Measurements from ENCODE around the gene GNG4.
"Not testable (repeated sequence)": the region's sequence is repeated elsewhere in the genome, so short reads cannot be mapped to it uniquely, and the experiment has no call there.

Gene GNG4

DNA sequence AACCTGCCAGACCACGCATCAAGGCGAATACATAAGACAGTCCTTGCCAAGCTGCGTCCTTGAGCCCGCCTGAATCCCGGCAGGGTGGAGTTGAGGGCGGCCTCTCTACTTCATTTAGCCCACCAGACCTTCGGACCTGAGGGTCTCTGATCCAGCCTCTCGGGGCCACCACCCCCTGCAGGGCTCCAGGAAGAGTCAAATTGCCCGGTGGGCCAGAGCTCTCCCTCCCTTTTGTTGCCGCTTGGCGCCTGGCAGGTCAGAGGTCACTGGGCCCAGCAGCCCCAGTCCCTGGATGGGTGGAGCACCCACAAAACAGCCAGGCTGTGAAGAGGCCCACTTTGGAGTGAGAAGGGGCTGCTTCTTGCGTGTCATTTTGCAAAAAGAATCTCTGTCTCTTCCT lies 9.0 kb downstream of the GNG4 start:
- peaks cover 3 to 8% of the 10 kb centered on the region in 2 donors for H3K4me1 ChIP-seq (ENCODE audit: control insufficient read depth in 2 of 2, insufficient read depth in 2 of 2, low read length in 2 of 2)
- H3K9ac ChIP-seq (ENCODE audit: low read depth in 1 of 2, low read length in 2 of 2): no peak overlapping the region
- H3K27me3 ChIP-seq (ENCODE audit: control insufficient read depth in 2 of 2, insufficient read depth in 2 of 2, low read length in 2 of 2): no peaks in the 10 kb centered on the region
- no peaks in the 10 kb centered on the region for H3K36me3 ChIP-seq (ENCODE audit: control insufficient read depth in 2 of 2, insufficient read depth in 2 of 2, low read length in 2 of 2)
- no peaks in the 10 kb centered on the region for H3K9me3 ChIP-seq (ENCODE audit: control insufficient read depth in 2 of 2, low read length in 2 of 2)
- no peak overlapping the region for H3K4me3 ChIP-seq (ENCODE audit: low read length in 2 of 2)
- no peak overlapping the region for H3K27ac ChIP-seq (ENCODE audit: low read depth in 2 of 2, low read length in 2 of 2)

DNA sequence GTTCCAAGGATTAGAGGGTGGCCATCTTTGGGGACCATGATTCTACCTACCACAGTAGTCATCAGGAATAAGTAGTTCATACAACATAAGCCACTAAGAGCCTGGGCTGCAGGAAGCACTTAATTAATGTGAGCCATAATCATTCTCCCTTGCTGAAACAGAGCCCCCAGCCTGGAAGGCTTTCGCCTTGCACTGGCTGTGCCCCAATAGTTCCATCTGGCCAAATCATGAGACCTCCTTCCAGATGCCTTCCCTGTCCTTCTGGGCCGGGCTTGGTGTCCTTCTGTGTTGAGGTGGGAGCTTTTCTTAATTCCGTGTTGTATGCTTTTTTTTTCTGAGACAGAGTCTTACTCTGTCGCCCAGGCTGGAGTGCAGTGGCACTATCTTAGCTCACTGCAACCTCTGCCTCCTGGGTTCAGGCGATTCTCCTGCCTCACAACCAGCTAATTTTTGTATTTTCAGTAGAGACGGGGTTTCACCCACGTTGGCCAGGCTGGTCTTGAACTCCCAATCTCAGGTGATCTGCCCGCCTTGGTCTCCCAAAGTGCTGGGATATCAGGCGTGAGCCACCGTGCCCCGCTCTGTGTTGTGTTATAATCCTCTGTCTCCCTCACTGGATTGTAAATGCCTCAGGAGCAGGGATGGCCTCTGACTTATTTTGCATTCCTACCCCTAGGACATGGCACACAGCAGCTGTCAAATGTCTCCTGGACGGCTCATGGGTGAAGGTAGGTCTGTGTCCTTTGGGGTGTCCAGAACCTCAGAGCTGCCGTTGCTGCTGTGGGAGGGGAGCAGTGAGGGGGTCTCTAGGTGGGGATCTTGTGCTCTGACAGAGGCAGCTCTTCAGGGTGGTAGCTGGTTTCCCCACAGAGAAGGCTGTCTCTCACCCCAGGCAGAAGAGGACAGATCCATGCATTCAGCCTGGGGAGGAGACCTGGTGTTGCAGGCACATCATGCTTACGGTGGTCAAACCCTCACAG lies 10.1 kb downstream of the GNG4 start:
- Histone ChIP-seq H3K27ac (ENCODE audit: low read depth in 2 of 2, low read length in 2 of 2) (no peak overlapping the region), H3K9me3 (ENCODE audit: control insufficient read depth in 2 of 2, low read length in 2 of 2) (no peaks in the 10 kb centered on the region), H3K4me1 (ENCODE audit: control insufficient read depth in 2 of 2, insufficient read depth in 2 of 2, low read length in 2 of 2) (peaks cover 3 to 10% of the 10 kb centered on the region in 2 donors), H3K9ac (ENCODE audit: low read depth in 1 of 2, low read length in 2 of 2) (no peak overlapping the region), H3K36me3 (ENCODE audit: control insufficient read depth in 2 of 2, insufficient read depth in 2 of 2, low read length in 2 of 2) (no peaks in the 10 kb centered on the region), H3K27me3 (ENCODE audit: control insufficient read depth in 2 of 2, insufficient read depth in 2 of 2, low read length in 2 of 2) (no peaks in the 10 kb centered on the region), H3K4me3 (ENCODE audit: low read length in 2 of 2) (no peak overlapping the region)

DNA sequence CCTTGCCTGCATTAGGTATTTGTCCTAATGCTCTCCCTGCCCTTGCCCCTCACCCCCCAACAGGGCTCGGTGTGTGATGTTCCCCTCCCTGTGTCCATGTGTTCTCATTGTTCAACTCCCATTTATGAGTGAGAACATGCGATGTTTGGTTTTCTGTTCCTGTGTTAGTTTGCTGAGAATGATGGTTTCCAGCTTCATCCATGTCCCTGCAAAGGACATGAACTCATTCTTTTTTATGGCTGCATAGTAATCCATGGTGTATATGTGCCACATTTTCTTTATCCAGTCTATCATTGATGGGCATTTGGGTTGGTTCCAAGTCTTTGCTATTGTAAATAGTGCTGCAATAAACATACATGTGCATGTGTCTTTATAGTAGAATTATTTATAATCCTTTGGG lies 11.0 kb downstream of the GNG4 start:
- H3K4me1 ChIP-seq (ENCODE audit: control insufficient read depth in 2 of 2, insufficient read depth in 2 of 2, low read length in 2 of 2); H3K27me3 ChIP-seq (ENCODE audit: control insufficient read depth in 2 of 2, insufficient read depth in 2 of 2, low read length in 2 of 2); H3K9me3 ChIP-seq (ENCODE audit: control insufficient read depth in 2 of 2, low read length in 2 of 2); H3K36me3 ChIP-seq (ENCODE audit: control insufficient read depth in 2 of 2, insufficient read depth in 2 of 2, low read length in 2 of 2); H3K4me3 ChIP-seq (ENCODE audit: low read length in 2 of 2); H3K27ac ChIP-seq (ENCODE audit: low read depth in 2 of 2, low read length in 2 of 2); H3K9ac ChIP-seq (ENCODE audit: low read depth in 1 of 2, low read length in 2 of 2): not testable (repeated sequence)

DNA sequence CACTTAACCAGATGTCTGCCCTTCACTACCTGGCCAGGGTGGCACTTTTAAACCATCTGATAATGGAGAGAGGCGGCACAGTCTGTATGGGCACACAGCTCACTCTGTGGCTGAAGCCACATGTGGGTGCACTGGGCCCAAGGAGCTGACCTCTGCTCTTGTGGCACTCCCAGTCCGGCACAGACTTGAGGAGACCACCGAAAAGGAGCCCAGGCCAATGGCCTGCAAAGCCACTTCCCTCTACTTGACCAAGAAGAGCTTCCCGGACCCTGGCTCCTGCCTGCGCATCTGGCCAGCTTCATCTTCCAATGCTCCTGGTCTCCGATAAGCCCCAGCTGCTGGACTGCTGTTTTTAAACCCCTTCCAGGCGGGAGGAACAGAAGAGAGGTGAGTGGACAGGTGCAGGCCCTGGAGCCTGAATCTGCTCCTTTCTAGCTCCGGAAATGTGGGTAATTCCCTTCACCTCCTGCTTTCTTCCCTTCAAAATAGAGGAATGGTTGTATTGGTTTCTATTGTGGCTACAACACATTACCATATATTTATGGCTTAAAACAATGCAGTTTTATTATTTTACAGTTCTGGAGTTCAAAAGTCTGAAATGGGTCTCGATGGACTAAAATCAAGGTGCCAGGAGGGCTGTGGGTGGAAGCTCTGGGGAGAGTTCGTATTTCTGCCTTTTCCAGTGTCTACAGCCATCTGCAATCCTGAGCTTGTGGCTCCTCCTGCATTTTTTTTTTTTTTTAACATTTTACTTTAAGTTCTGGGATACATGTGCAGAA lies 11.6 kb downstream of the GNG4 start:
- Histone ChIP-seq H3K27ac (ENCODE audit: low read depth in 2 of 2, low read length in 2 of 2) (no peak overlapping the region), H3K27me3 (ENCODE audit: control insufficient read depth in 2 of 2, insufficient read depth in 2 of 2, low read length in 2 of 2) (no peaks in the 10 kb centered on the region), H3K9me3 (ENCODE audit: control insufficient read depth in 2 of 2, low read length in 2 of 2) (no peaks in the 10 kb centered on the region), H3K4me1 (ENCODE audit: control insufficient read depth in 2 of 2, insufficient read depth in 2 of 2, low read length in 2 of 2) (peaks cover 3 to 10% of the 10 kb centered on the region in 2 donors), H3K36me3 (ENCODE audit: control insufficient read depth in 2 of 2, insufficient read depth in 2 of 2, low read length in 2 of 2) (no peaks in the 10 kb centered on the region), H3K4me3 (ENCODE audit: low read length in 2 of 2) (no peak overlapping the region), H3K9ac (ENCODE audit: low read depth in 1 of 2, low read length in 2 of 2) (no peak overlapping the region)

- Histone ChIP-seq H3K27me3 (ENCODE audit: control insufficient read depth in 2 of 2, insufficient read depth in 2 of 2, low read length in 2 of 2) (no peaks in the 10 kb centered on the region), H3K4me1 (ENCODE audit: control insufficient read depth in 2 of 2, insufficient read depth in 2 of 2, low read length in 2 of 2) (peaks cover 3 to 10% of the 10 kb centered on the region in 2 donors), H3K9me3 (ENCODE audit: control insufficient read depth in 2 of 2, low read length in 2 of 2) (no peaks in the 10 kb centered on the region), H3K27ac (ENCODE audit: low read depth in 2 of 2, low read length in 2 of 2) (peak overlapping the region in 1 of 2 donors; percentile 20), H3K9ac (ENCODE audit: low read depth in 1 of 2, low read length in 2 of 2) (no peak overlapping the region), H3K4me3 (ENCODE audit: low read length in 2 of 2) (no peak overlapping the region), H3K36me3 (ENCODE audit: control insufficient read depth in 2 of 2, insufficient read depth in 2 of 2, low read length in 2 of 2) (no peaks in the 10 kb centered on the region)
Observed at GRCh38 chr1:235635938-235636662, 13.5 kb downstream of the GNG4 start.

DNA sequence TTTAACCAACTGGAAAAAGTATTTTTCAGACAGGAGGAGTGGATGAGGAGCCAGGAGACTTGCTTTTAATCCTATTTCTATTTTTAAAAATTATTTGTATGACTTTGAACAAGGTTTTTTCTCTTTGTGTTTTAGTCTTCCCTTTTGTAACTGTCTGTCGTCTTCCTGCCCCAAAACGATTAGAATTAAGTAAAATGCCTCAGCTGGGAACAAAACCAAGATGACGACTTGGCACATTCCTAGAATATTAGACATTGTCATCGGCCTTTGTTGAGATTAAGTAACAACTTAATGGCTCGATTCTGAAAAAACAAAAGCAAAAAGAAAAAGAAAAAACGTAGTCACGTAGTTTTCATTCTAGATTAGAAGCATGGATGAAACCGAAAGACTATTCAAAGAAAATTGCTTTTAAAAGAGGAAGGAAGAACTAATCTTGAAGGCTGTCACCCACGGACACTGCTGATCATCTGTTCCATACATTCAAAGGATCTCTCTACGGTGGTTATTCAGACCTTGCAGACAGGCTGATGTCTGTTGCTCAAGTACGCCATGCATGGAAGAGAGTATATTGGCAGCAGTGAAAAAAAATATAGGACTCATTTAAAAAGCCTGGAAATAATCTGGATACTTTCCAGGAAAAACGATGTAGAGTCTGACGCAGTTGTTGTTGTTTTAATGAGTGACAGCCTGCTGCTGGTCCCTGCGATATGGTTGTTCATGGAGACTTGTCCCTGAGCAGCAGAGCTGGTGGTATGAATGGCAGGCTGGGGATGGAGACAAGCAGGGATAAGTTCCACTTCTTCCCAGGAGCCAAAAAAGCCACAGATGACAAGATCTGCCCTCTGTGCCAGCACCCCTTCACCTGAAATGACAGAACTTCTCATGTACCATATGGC lies 16.8 kb downstream of the GNG4 start:
- no peak overlapping the region for H3K27ac ChIP-seq (ENCODE audit: low read depth in 2 of 2, low read length in 2 of 2)

DNA sequence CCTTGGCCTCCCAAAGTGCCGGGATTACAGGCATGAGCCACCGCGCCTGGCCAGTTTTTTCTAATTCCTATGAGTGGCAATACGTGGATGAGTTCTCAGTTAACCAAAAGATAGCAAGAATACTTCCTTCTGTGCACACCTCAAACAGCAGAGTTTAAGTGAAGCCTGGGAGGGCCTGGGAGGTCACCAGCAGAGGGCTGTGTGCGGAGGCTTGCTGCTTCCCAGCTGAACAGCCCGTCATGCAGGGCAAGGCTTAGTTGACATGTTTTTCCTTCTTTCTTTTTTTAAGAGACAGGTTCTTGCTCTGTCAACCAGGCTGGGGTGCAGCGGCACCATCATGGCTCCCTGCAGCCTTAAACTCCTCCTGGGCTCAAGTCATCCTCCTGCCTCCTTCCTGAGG lies 17.8 kb downstream of the GNG4 start:
- H3K27me3 ChIP-seq (ENCODE audit: control insufficient read depth in 2 of 2, insufficient read depth in 2 of 2, low read length in 2 of 2): no peaks in the 10 kb centered on the region
- no peaks in the 10 kb centered on the region for H3K36me3 ChIP-seq (ENCODE audit: control insufficient read depth in 2 of 2, insufficient read depth in 2 of 2, low read length in 2 of 2)
- no peak overlapping the region for H3K4me3 ChIP-seq (ENCODE audit: low read length in 2 of 2)
- peaks cover 3 to 10% of the 10 kb centered on the region in 2 donors for H3K4me1 ChIP-seq (ENCODE audit: control insufficient read depth in 2 of 2, insufficient read depth in 2 of 2, low read length in 2 of 2)
- no peak overlapping the region for H3K27ac ChIP-seq (ENCODE audit: low read depth in 2 of 2, low read length in 2 of 2)
- H3K9ac ChIP-seq (ENCODE audit: low read depth in 1 of 2, low read length in 2 of 2): no peak overlapping the region
- H3K9me3 ChIP-seq (ENCODE audit: control insufficient read depth in 2 of 2, low read length in 2 of 2): no peaks in the 10 kb centered on the region

More for the DNA sequence above, 16.8 kb downstream of the GNG4 start:
- H3K9me3 ChIP-seq (ENCODE audit: control insufficient read depth in 2 of 2, low read length in 2 of 2): no peaks in the 10 kb centered on the region
- H3K27me3 ChIP-seq (ENCODE audit: control insufficient read depth in 2 of 2, insufficient read depth in 2 of 2, low read length in 2 of 2): no peaks in the 10 kb centered on the region
- H3K9ac ChIP-seq (ENCODE audit: low read depth in 1 of 2, low read length in 2 of 2): no peak overlapping the region
- peaks cover 3 to 10% of the 10 kb centered on the region in 2 donors for H3K4me1 ChIP-seq (ENCODE audit: control insufficient read depth in 2 of 2, insufficient read depth in 2 of 2, low read length in 2 of 2)
- peak overlapping the region; percentile 27 to 56 for H3K4me3 ChIP-seq (ENCODE audit: low read length in 2 of 2)
- H3K36me3 ChIP-seq (ENCODE audit: control insufficient read depth in 2 of 2, insufficient read depth in 2 of 2, low read length in 2 of 2): no peaks in the 10 kb centered on the region

DNA sequence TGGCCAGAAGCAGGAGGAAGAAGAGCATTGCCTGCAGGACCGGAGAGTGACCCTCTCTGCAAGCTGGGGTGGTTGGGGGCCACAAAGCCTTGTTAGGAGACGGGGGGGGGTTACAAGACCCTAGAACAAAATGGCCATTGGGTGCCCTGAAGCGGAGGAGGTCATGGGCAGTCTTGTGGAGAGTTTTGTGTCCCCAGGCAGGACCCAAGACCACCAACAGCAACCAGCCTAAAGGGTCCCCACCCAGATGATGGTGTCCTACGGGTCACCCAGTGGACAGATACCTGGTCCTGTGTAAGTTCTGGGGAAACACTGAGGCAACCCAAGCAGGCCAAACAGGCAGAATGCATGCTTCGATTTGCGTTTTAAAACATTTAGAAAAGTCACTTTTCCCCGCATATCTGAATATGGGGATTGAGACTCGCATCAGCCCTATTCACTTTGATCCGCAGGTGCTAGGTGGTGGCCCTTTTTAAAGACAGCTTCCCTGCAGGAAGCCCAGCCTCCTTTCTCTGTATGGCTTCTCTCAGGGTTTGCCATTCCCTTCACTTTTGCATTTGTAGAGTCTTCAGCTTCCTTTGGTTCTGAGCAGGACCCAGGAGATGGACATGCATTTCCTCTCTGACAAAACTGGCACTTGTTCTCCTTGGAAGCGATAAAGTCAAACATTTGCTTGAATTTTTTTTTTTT lies 21.1 kb downstream of the GNG4 start:
- H3K9me3 ChIP-seq (ENCODE audit: control insufficient read depth in 2 of 2, low read length in 2 of 2): no peaks in the 10 kb centered on the region
- no peaks in the 10 kb centered on the region for H3K4me1 ChIP-seq (ENCODE audit: control insufficient read depth in 2 of 2, insufficient read depth in 2 of 2, low read length in 2 of 2)
- H3K9ac ChIP-seq (ENCODE audit: low read depth in 1 of 2, low read length in 2 of 2): no peak overlapping the region
- no peaks in the 10 kb centered on the region for H3K27me3 ChIP-seq (ENCODE audit: control insufficient read depth in 2 of 2, insufficient read depth in 2 of 2, low read length in 2 of 2)
- H3K27ac ChIP-seq (ENCODE audit: low read depth in 2 of 2, low read length in 2 of 2): no peak overlapping the region
- H3K4me3 ChIP-seq (ENCODE audit: low read length in 2 of 2): no peak overlapping the region
- H3K36me3 ChIP-seq (ENCODE audit: control insufficient read depth in 2 of 2, insufficient read depth in 2 of 2, low read length in 2 of 2): no peaks in the 10 kb centered on the region

GRCh38 chr1:235625831-235626230 lies 23.8 kb downstream of the GNG4 start:
- Histone ChIP-seq H3K36me3 (ENCODE audit: control insufficient read depth in 2 of 2, insufficient read depth in 2 of 2, low read length in 2 of 2) (no peaks in the 10 kb centered on the region), H3K4me1 (ENCODE audit: control insufficient read depth in 2 of 2, insufficient read depth in 2 of 2, low read length in 2 of 2) (no peaks in the 10 kb centered on the region), H3K9ac (ENCODE audit: low read depth in 1 of 2, low read length in 2 of 2) (no peak overlapping the region), H3K27me3 (ENCODE audit: control insufficient read depth in 2 of 2, insufficient read depth in 2 of 2, low read length in 2 of 2) (no peaks in the 10 kb centered on the region), H3K4me3 (ENCODE audit: low read length in 2 of 2) (no peak overlapping the region), H3K27ac (ENCODE audit: low read depth in 2 of 2, low read length in 2 of 2) (no peak overlapping the region), H3K9me3 (ENCODE audit: control insufficient read depth in 2 of 2, low read length in 2 of 2) (no peaks in the 10 kb centered on the region)
